Measurements from ENCODE around the gene FXR1. TPM values are rescaled to one million over a fixed set of nuclear protein-coding genes. Genes with fewer than 3 reads are reported as not detected.
A peak's percentile ranks its signal among the peaks of the same experiment; 100 is the strongest.

FXR1 gene
- total RNA-seq, 1 experiment from 2014 or later = 133 TPM

- Histone ChIP-seq H3K4me3 (ENCODE audit: low read length) (peak within 1 kb of the TSS; percentile 81), H3F3A (ENCODE audit: low read length, unreplicated experiment) (no peaks in the 10 kb centered on the region), H4K20me1 (ENCODE audit: low read length) (no peaks in the 10 kb centered on the region), H3K36me3 (ENCODE audit: low read depth, low read length) (peaks cover 11% of the 10 kb centered on the region; the same call in 1 of the 2 replicates), H2AFZ (ENCODE audit: low read length) (peak within 1 kb of the TSS; percentile 97), H3K27ac (ENCODE audit: low read length) (peak within 1 kb of the TSS; percentile 37), H3K9me3 (ENCODE audit: low read length) (no peaks in the 10 kb centered on the region), H3K27me3 (ENCODE audit: low read length) (0 out of 2 replicates have a peak, but pooled peaks cover 12% of the 10 kb centered on the region), H3K9me2 (replicated peaks; ENCODE audit: low read length) (no peaks in the 10 kb centered on the region), H3K79me2 (ENCODE audit: low read length) (peaks cover 20% of the 10 kb centered on the region), H3K4me2 (ENCODE audit: low read length) (peak within 1 kb of the TSS; percentile 88), H3K9ac (ENCODE audit: low read length) (peak within 1 kb of the TSS; percentile 84), H3K4me1 (ENCODE audit: insufficient read depth, low read length) (peaks cover 11% of the 10 kb centered on the region; the same call in 1 of the 2 replicates)
- ATAC-seq (peak; percentile 95), DNase-seq (peak; percentile 98)
- BruUV-seq (replicated peaks) = TSS peak; percentile 71
- TF ChIP-seq EZH2phosphoT487 (IDR thresholded peaks at IDR 0.05; ENCODE audit: borderline replicate concordance, low read length) (no peak), CTCF (conservative IDR thresholded peaks at IDR 0.05; ENCODE audit: low read depth, low read length) (no peak), EZH2 (IDR thresholded peaks at IDR 0.05; ENCODE audit: low read length, unreplicated experiment) (no peak)
- intact Hi-C loops (cut with micrococcal nuclease) = loop anchor here (5.0 to 10.0 kb wide), 4 partner anchors 77 to 295 kb away; partner anchors contain the start of gene FXR1
- ChIA-PET POLR2A (ENCODE audit: unreplicated experiment) (no interaction called here), CTCF (interaction anchor here (0.7 kb wide), 1 partner anchor 14 kb away, joined by 8 read pairs; no protein-coding TSS in a partner anchor)
These were observed 77.1 kb downstream of the FXR1 start, which contains the start of gene DNAJC19 for GRCh38 chr3:180989291-180990163. Gene DNAJC19, minus strand, starts transcription at chr3:180989736. Its CDS starts 134 bp downstream, at chr3:180989602.

GRCh38 chr3:180990505-180990904, 78.0 kb downstream of the FXR1 start:
- TF ChIP-seq EZH2phosphoT487 (IDR thresholded peaks at IDR 0.05; ENCODE audit: borderline replicate concordance, low read length) (no peak), EZH2 (IDR thresholded peaks at IDR 0.05; ENCODE audit: low read length, unreplicated experiment) (no peak), CTCF (conservative IDR thresholded peaks at IDR 0.05; ENCODE audit: low read depth, low read length) (no peak)
- intact Hi-C loops (cut with micrococcal nuclease) = no loop called here
- Histone ChIP-seq H3K9ac (ENCODE audit: low read length) (no peak overlapping the region), H4K20me1 (ENCODE audit: low read length) (no peaks in the 10 kb centered on the region), H3K27me3 (ENCODE audit: low read length) (0 out of 2 replicates have a peak, but pooled peaks cover 15% of the 10 kb centered on the region), H3K4me1 (ENCODE audit: insufficient read depth, low read length) (peaks cover 11% of the 10 kb centered on the region; the same call in 1 of the 2 replicates), H3K9me2 (replicated peaks; ENCODE audit: low read length) (no peaks in the 10 kb centered on the region), H3K4me3 (ENCODE audit: low read length) (peak overlapping the region; percentile 81), H3K9me3 (ENCODE audit: low read length) (no peaks in the 10 kb centered on the region), H3K79me2 (ENCODE audit: low read length) (peaks cover 20% of the 10 kb centered on the region), H2AFZ (ENCODE audit: low read length) (peak overlapping the region; percentile 97), H3F3A (ENCODE audit: low read length, unreplicated experiment) (no peaks in the 10 kb centered on the region), H3K27ac (ENCODE audit: low read length) (no peak overlapping the region), H3K36me3 (ENCODE audit: low read depth, low read length) (peaks cover 11% of the 10 kb centered on the region; the same call in 1 of the 2 replicates), H3K4me2 (ENCODE audit: low read length) (peak overlapping the region; percentile 88)
- ChIA-PET CTCF (no interaction called here), POLR2A (ENCODE audit: unreplicated experiment) (no interaction called here)
- no peak for ATAC-seq
- BruUV-seq (replicated peaks) = no TSS peak
- no peak for DNase-seq

All from PC-3 (cell line).